Heart right ventricle (tissue), 16 donors: ENCODE measurements around the gene RASL12. TPM values are rescaled to one million over a fixed set of nuclear protein-coding genes. Genes with fewer than 3 reads are reported as not detected.

ENCODE experiments used
- ATAC-seq, 8 donors: fragments of 200-7000 bp; cut with Tn5 transposase; one replicate each; pipeline ENCODE4 v1.9.1; 2020; ENCODE audit warnings: mild to moderate bottlenecking in 8 of 8, moderate library complexity in 8 of 8, moderate number of reproducible peaks in 1 of 8
- DNase-seq, 2 donors: peaks; one replicate each; pipeline ENCODE4 v3.0.0-alpha.2; 2020
- H3K27ac ChIP-seq, 10 donors: fragments of 200-600 bp; sonication (generic) in 2 of 10; one replicate each; pipeline versions ENCODE4 v1.5.0 to v1.8.0; 2020 to 2022; ENCODE audit warnings: mild to moderate bottlenecking in 3 of 10
- H3K27me3 ChIP-seq, 7 donors: fragments of 200-600 bp; one replicate each; pipeline ENCODE4 v1.8.0; 2021 to 2022; ENCODE audit warnings: mild to moderate bottlenecking in 2 of 7
- H3K36me3 ChIP-seq, 9 donors: fragments of 200-600 bp; sonication (generic) in 1 of 9; one replicate each; pipeline versions ENCODE4 v1.5.0 to v1.8.0; 2020 to 2022; ENCODE audit warnings: mild to moderate bottlenecking in 2 of 9
- H3K4me1 ChIP-seq, 9 donors: fragments of 200-600 bp; sonication (generic) in 1 of 9; one replicate each; pipeline versions ENCODE4 v1.5.0 to v1.8.0; 2020 to 2022; ENCODE audit warnings: mild to moderate bottlenecking in 4 of 9
- H3K4me3 ChIP-seq, 10 donors: fragments of 200-600 bp; sonication (generic) in 2 of 10; one replicate each; pipeline versions ENCODE4 v1.5.0 to v1.8.0; 2020 to 2022; ENCODE audit warnings: mild to moderate bottlenecking in 7 of 10, moderate library complexity in 2 of 10
- H3K9me3 ChIP-seq, 11 donors: fragments of 200-600 bp in 10 of 11; sonication (generic) in 2 of 11; one replicate each; pipeline versions ENCODE4 v1.5.0 to v1.8.0; 2013 to 2022; ENCODE audit warnings: mild to moderate bottlenecking in 2 of 11, control low read depth in 1 of 11, moderate library complexity in 1 of 11
- WGBS, 2 donors: extraction: QIAGEN DNeasy Blood & Tissue Kit; methylation state at CpG; one replicate each; pipeline ENCODE4 v1.1.7; 2013; ENCODE audit warnings: inconsistent platforms in 1 of 2; 5-methylcytosine and 5-hydroxymethylcytosine counted together
- intact Hi-C, 10 donors: fragments of 100-400 bp; cut with DNase I; formaldehyde crosslinking; loops; one replicate each; pipeline versions ENCODE4 v1.11.1 to v1.14.2; 2022
- polyA plus RNA-seq, 2 donors: library from polyadenylated mRNA; stranded (reverse); fragments of 200-250 nt; gene quantifications; one replicate each; pipeline ENCODE4 v1.2.3, GENCODE V29; 2013
- total RNA-seq, 10 donors: library from RNA; stranded (reverse); fragmentation: NEBNext Ultra II Directional in 3 of 10; extraction: Animal tissue kit (Norgen Biotek cat#: 25700) in 3 of 10; gene quantifications; one replicate each; pipeline versions ENCODE4 v1.2.1 to v1.2.4, GENCODE V29; 2021 to 2023
- TF ChIP-seq, protein P1 (sequence below), 9 donors: fragments of 200-600 bp; sonication (generic) in 2 of 9; IDR thresholded peaks; one replicate each; pipeline versions ENCODE4 v1.5.0 to v1.8.0; 2021 to 2022; ENCODE audit warnings: antibody characterized with exemption in 9 of 9, mild to moderate bottlenecking in 5 of 9, moderate library complexity in 1 of 9
- donor health status: Arrhythmogenic right ventricular cardiomyopathy.
- donor health status: ischemic (EF 13 %, LVEDD 7.1; RV severe dilation, severe dysfunction).
- donor health status: healthy with polysubstance abuse.
- donor health status: DM: no; HTN: yes; CAD: no.
- donor health status: DM: no; HTN: no; CAD: no.
- donor health status: ischemic (EF 25% LVEDD 6.9; RV normal size, moderate dysfunction).
- donor health status: ischemic (EF 25% LVEDD 5.7; RV mildly dilated, moderate dysfunction).
- donor health status: healthy.
- donor health status: DM: yes; HTN: yes; CAD: no.
- donor health status: Ischemic cardiomyopathy.
- donor health status: ischemic (EF 35%, LVEDD 5.7; RV mildly dilated, moderate dysfunction).
- donor health status: nonischemic (EF 11% LVEDD 7.7; RV severe dilation, severe dysfunction).
- donor health status: DM: yes; HTN: yes; CAD: no.
- donor health status: PGD.
- donor health status: ischemic (EF 29% LVEDD 5.4; RV normal size, mild dysfunction).
- donor health status: nonischemic (EF 23%, LVEDD 6.1; RV moderate dilation, normal function).

Gene RASL12
- total and polyA plus RNA-seq, 12 donors, result 4.4 to 20.1 (median 12.9) TPM

DNA sequence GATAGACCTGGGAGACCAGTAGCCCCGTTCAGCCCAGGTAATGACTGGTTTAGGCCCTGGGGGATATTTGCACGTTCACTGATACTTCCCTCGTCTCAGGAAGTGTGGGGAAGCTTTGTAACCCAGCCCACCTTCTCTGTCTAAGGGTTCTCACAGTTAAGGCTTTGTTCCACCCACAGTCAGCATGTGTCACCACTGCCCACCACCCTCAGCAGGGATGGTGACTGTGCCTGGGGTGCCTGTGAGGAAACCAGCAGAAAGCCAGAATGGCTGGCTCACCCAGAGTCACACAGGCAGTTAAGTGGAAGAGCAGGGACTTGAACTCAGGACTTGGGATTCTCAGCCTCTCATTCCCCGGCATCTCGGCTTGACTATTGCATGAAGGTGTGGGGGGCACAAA lies 14.0 kb upstream of the RASL12 start:
- Histone ChIP-seq H3K27ac (peak overlapping the region in 9 of 10 donors; percentile 26 to 76 (median 49)), H3K9me3 (no peaks in the 10 kb centered on the region), H3K27me3 (peaks cover 0 to 35% (median 8%) of the 10 kb centered on the region in 7 donors), H3K4me3 (no peak overlapping the region), H3K36me3 (no peaks in the 10 kb centered on the region), H3K4me1 (peaks cover 4 to 95% (median 52%) of the 10 kb centered on the region in 9 donors)
- DNase-seq (no peak), ATAC-seq (no peak)
- WGBS, 2 donors, result 74 to 76% methylated on average over 5 of the region's 5 CpGs
- TF ChIP-seq, protein P1, sequence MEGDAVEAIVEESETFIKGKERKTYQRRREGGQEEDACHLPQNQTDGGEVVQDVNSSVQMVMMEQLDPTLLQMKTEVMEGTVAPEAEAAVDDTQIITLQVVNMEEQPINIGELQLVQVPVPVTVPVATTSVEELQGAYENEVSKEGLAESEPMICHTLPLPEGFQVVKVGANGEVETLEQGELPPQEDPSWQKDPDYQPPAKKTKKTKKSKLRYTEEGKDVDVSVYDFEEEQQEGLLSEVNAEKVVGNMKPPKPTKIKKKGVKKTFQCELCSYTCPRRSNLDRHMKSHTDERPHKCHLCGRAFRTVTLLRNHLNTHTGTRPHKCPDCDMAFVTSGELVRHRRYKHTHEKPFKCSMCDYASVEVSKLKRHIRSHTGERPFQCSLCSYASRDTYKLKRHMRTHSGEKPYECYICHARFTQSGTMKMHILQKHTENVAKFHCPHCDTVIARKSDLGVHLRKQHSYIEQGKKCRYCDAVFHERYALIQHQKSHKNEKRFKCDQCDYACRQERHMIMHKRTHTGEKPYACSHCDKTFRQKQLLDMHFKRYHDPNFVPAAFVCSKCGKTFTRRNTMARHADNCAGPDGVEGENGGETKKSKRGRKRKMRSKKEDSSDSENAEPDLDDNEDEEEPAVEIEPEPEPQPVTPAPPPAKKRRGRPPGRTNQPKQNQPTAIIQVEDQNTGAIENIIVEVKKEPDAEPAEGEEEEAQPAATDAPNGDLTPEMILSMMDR (IDR thresholded peaks at IDR 0.05), result no peak
- intact Hi-C loops, result loop anchor here in 4 of 10 donors (2.0 to 10.0 kb wide), 3 partner anchors 27 to 49 kb away; no protein-coding TSS in a partner anchor

DNA sequence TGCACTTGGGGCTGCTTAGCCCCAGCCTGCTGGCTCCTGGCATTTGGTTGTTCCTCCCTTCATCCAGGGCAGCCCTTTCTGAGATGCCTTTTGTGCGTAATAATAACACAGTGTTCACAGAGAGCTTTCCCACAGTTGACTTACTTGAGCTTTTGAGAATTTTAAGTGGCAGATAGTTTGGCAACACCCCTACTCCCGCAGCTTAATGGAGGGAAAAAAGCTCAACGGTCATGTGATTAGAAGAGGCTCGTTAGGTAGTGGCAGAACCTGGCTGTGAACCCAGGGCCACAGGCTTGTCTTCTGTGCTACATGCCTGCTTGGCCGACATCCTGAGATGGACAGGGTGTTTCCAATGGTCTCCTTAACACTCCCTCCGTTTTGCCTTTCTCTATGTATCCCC lies 13.5 kb upstream of the RASL12 start:
- WGBS, 2 donors, result 32 to 59% methylated on average over 6 of the region's 6 CpGs
- no peak for DNase-seq
- Histone ChIP-seq H3K27ac (peak overlapping the region in 9 of 10 donors; percentile 26 to 76 (median 49)), H3K9me3 (no peaks in the 10 kb centered on the region), H3K4me1 (peaks cover 4 to 92% (median 51%) of the 10 kb centered on the region in 9 donors), H3K27me3 (peaks cover 0 to 39% (median 8%) of the 10 kb centered on the region in 7 donors), H3K36me3 (no peaks in the 10 kb centered on the region), H3K4me3 (no peak overlapping the region)
- TF ChIP-seq, protein P1 (IDR thresholded peaks at IDR 0.05), result no peak
- ATAC-seq, result peak; percentile 8 to 72 (median 40)
- intact Hi-C loops, result loop anchor here in 4 of 10 donors (5.0 to 10.0 kb wide), 2 partner anchors 46 to 49 kb away; no protein-coding TSS in a partner anchor

DNA sequence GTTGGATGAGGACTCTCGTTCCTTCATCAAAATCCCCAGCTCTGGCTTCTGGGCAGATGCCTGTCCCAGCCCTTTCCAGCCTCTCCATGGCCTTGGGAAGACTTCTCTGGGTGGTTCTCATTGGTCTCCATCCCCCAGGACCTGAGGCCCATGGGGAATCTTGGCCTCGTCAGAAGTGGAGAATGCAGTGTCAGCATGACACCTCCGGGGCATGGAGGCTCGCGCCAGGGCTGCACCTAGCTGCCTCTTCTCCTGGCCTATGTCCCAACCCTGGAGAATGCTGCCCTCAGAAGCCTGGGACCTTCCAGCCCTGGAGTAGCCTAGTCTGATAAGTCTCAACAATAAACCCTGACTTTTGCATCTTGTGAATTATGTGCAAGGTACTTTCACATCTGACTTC lies 11.8 kb upstream of the RASL12 start:
- intact Hi-C loops, result loop anchor here in 2 of 10 donors (2.0 kb wide), 1 partner anchor 25 kb away; no protein-coding TSS in a partner anchor
- 77 to 79% methylated on average over 5 of the region's 5 CpGs for WGBS, 2 donors
- ATAC-seq (no peak), DNase-seq (no peak)
- peak overlapping the region in 2 of 10 donors; percentile 44 to 74 for H3K27ac ChIP-seq
- H3K9me3 ChIP-seq, result no peaks in the 10 kb centered on the region
- H3K4me1 ChIP-seq, result peaks cover 4 to 75% (median 40%) of the 10 kb centered on the region in 9 donors
- TF ChIP-seq, protein P1 (IDR thresholded peaks at IDR 0.05), result no peak
- peaks cover 0 to 39% (median 8%) of the 10 kb centered on the region in 7 donors for H3K27me3 ChIP-seq
- H3K36me3 ChIP-seq, result no peaks in the 10 kb centered on the region
- H3K4me3 ChIP-seq, result no peak overlapping the region

DNA sequence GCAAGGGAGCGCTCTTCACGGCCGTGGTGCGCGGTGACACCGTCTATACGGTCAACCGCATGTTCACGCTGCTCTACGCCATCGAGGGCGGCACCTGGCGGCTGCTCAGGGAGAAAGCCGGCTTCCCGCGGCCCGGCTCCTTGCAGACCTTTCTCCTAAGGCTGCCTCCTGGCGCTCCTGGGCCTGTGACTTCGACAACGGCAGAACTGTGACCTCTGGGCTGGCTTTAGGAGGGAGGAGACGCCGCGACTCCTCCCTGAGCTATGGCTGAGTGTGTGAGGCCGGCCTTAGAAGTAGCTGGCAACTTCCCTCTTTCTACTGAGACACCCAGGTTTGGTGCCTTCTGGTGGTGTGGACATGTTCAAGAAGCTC lies 10.2 kb upstream of the RASL12 start:
- TF ChIP-seq, protein P1 (IDR thresholded peaks at IDR 0.05), result peak; percentile 29 to 75 (median 59)
- Histone ChIP-seq H3K9me3 (no peaks in the 10 kb centered on the region), H3K4me3 (peak overlapping the region in 4 of 10 donors; percentile 5 to 24 (median 18)), H3K4me1 (peaks cover 4 to 67% (median 27%) of the 10 kb centered on the region in 9 donors), H3K36me3 (no peaks in the 10 kb centered on the region), H3K27ac (peak overlapping the region in 9 of 10 donors; percentile 8 to 87 (median 59)), H3K27me3 (peaks cover 0 to 34% (median 8%) of the 10 kb centered on the region in 7 donors)
- ATAC-seq (peak; percentile 41 to 71 (median 58)), DNase-seq (peak; percentile 58 to 79)
- WGBS, 2 donors, result 21 to 42% methylated on average over 23 to 24 of the region's 24 CpGs
- intact Hi-C loops, result loop anchor here in 4 of 10 donors (1.0 to 2.0 kb wide), 2 partner anchors 23 to 24 kb away; no protein-coding TSS in a partner anchor
